ENCODE data around the gene CREBBP.
"Not testable (repeated sequence)": the region's sequence is repeated elsewhere in the genome, so short reads cannot be mapped to it uniquely, and the experiment has no call there.

The CREBBP gene

GRCh38 chr16:3880623-3881498 is at the start of gene CREBBP:
CREBBP (minus strand) TSS chr16:3880713; CDS start chr16:3879916, 797 bp downstream.
- FAIRE-seq: no peak

DNA sequence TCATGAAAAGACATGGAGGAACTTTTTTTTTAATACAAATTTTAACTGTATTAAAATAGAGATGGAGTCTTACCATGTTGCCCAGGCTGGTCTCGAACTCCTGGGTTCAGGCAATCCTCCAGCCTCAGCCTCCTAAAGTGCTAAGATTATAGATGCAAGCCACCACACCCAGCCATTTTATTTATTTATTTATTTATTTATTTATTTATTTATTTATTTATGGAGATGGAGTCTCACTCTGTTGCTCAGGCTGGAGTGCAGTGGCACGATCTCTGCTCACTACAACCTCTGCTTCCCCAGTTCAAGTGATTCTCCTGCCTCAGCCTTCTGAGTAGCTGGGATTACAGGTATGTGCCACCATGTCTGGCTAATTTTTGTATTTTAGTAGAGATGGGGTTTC is 46.6 kb upstream of the CREBBP start:
- FAIRE-seq: not testable (repeated sequence)

- no peak for FAIRE-seq
Measured at GRCh38 chr16:3924763-3925162, 44.2 kb upstream of the CREBBP start.

GRCh38 chr16:3922241-3922640 is 41.7 kb upstream of the CREBBP start:
- FAIRE-seq: no peak

DNA sequence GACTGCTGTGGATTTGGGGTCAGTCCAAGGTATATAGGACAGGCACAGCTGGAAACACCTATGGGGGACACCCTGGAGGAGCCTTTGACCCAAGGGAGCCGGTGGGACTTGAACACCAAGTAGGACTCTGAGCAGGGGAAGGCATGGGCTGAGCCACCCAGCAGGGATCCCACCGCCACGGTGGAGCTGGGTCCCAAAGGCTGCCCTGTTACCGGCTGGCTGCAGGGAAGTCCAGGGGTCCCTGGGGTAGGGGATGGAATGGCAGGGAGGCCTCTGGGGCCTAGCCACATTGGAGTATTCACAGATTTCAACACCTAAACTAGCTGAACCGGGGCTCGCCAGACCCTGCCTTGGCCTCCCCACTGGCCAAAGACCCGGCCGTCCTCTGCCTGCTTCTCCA is 39.7 kb upstream of the CREBBP start:
- FAIRE-seq: no peak

DNA sequence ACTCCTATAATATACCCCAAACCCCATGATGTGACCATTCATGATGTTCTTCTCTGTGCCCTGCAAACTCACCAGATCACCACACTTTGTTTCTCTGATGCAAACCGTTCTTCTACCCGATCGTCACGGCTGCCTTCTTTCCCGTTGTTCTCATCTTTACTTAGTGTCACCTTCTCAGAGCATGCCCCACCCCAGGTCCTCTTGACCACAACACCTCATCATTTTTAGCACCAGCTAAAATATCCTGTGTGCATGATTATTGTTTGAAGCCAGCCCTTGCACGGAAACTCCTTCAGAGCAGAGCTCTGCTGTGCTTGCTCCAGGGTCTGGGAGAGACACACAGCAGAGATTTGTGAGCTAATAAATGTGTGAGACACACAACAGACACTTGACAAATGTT is 38.9 kb upstream of the CREBBP start:
- FAIRE-seq: no peak

DNA sequence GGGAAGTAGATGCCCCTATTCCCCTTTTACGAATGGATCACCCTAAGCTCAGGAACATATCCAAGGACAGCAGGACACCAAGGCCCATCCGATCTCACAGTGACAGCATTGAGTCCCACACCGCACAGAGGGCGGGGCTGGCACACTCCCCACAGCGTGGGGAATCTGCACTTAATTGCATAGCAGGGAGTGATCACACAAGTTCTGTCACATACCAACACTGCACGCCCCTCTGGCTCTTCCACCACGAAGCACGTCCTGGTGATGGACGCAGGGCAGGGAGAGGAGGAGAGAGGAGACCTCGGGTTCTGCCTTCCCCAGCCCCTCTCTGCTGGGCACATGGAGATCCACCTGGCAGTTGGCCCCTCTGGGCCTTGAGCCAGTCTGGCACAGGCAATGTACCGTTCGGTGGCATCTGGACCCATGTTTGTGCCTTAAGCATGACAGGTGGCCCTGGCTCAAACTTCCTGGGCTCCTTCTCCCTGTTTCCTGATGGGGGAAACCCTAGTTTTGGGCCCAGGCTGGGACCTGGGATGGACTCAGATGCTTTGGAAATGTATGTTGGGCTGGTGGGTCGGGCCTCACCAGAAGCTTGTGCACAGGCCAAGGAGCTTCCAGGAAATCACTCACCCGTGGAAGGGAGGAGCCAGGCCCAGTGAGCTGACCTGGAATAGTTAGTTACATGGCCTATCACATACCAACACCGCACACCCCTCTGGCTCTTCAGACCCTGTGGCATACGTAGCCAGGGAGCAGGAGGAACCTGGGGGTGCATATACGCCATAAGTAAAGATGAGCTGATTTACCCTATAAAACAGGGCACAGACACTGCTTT is 35.1 kb upstream of the CREBBP start:
- FAIRE-seq: no peak

- no peak for FAIRE-seq
Measured at GRCh38 chr16:3912897-3913296, 32.4 kb upstream of the CREBBP start.

DNA sequence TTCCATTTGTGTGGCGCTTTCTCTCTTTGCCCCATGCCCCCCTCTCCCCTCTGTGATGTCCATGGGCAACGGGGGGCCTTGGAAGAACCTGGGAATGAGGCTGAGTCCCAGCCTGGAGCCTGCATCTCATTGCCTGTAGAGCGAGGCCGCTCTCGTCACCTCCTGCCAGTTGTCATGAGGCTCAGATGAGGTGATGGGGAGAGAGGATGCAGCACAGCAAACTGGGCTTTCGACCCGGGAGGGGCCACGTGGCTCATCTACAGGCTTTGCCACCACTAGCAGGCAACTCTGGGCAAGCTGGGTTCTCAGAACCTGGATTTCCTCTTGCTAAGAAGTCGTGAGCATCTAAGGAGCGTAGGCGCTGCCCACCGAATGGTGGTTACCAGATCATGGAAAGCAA is 31.9 kb upstream of the CREBBP start:
- no peak for FAIRE-seq

GRCh38 chr16:3911741-3912140 is 31.2 kb upstream of the CREBBP start:
- not testable (repeated sequence) for FAIRE-seq

DNA sequence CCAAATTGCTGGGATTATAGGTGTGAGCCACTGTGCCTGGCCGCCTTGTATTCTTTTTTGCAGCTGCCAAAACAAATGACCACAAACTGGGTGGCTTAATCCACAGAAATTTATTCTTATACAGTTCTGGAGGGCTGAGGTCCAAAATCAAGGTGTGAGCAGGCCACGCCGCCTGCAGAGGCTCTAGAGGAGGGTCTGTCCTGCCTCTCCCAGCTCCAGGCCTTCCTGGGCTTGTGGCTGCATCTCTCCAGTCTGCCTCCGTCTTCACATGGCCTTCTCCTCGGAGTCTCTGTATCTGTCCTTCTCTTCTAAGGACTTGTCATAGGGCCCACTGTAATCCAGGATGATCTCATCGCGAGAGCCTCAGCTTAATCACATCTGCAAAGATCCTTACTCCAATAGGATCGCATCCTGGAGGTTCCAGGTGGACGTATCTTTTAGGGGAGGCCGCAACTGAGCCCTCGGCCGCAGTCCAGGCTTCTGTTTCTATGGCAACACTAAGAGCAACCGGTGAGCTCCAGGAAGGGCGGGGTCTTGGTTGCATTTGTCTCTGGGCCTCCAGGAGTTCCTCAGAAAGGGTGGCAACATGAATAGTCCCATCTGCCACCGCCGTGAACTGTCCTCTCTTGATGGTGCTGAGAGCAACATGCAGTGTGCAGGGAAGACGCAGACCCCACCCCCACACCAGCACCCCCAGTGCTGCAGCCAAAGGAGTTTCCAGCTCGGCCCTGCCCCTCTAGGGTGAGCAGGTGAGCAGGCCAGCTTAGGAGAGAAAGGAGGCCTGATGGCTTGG is 29.5 kb upstream of the CREBBP start:
- no peak for FAIRE-seq

GRCh38 chr16:3908951-3909437 is 28.5 kb upstream of the CREBBP start:
- no peak for FAIRE-seq

GRCh38 chr16:3907586-3907985 is 27.1 kb upstream of the CREBBP start:
- no peak for FAIRE-seq

GRCh38 chr16:3906363-3906762 is 25.9 kb upstream of the CREBBP start:
- FAIRE-seq: no peak

DNA sequence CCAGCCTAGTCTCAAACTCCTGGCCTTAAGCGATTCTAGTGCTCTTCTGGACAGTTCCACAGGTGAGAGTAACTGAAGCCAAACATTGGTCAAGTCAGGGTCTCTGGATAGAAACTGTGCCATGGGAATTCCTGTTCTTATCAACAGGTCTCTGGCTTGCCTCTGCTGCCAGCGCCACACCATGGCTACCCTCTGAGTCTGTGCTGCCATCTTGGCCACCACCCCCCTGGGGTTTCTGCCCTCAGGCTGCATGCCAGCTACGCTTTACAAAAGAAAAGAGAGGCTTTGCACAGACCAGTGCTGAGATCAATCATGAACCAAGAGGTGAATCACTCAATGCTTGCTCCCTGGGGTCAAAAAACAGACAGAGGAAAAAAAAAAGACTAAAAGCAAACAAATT is 24.4 kb upstream of the CREBBP start:
- FAIRE-seq: no peak

DNA sequence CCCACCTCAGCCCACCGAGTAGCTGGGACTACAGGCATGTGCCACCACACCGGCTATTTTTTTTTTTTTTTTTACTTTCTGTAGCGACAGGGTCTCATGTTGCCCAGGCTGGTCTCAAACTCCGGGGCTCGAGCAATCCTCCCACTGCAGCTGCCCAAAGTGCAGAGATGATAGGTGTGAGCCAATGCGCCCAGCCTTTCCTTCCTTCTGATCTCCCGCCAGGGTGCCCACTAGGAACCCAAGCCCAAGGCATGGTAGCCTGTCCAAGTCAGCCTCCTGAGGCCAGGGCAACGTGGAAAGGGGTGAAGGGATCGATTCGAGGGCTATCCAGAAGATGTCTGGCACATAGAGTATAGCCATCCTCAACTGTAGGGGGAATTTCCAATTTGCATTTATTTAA is 9.6 kb upstream of the CREBBP start:
- no peak for FAIRE-seq

- no peak for FAIRE-seq
Measured at GRCh38 chr16:3889059-3889458, 8.5 kb upstream of the CREBBP start.

DNA sequence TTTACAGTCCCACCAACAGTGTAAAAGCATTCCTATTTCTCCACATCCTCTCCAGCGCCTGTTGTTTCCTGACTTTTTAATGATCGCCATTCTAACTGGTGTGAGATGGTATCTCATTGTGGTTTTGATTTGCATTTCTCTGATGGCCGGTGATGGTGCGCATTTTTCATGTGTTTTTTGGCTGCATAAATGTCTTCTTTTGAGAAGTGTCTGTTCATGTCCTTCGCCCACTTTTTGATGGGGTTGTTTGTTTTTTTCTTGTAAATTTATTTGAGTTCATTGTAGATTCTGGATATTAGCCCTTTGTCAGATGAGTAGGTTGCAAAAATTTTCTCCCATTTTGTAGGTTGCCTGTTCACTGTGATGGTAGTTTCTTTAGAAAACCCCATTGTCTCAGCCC is 5.5 kb upstream of the CREBBP start:
- not testable (repeated sequence) for FAIRE-seq

DNA sequence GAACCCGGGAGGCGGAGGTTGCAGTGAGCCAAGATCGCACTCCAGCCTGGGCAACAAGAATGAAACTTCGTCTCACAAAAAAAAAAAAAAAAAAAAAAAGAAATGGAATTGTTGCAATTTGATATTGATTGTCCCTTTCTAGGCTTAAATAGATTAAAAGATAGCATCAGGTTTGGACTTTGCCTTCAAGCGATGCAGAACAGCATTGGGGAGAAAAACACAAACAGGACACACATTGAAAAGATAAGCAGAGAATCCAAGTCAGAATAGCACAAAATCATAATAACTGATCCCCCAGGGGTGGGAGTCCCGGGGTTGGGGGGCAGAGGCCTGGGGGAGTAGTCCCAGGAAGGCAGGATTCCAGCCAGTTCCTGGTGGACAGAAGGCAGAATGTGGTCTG is 3.9 kb upstream of the CREBBP start:
- no peak for FAIRE-seq

DNA sequence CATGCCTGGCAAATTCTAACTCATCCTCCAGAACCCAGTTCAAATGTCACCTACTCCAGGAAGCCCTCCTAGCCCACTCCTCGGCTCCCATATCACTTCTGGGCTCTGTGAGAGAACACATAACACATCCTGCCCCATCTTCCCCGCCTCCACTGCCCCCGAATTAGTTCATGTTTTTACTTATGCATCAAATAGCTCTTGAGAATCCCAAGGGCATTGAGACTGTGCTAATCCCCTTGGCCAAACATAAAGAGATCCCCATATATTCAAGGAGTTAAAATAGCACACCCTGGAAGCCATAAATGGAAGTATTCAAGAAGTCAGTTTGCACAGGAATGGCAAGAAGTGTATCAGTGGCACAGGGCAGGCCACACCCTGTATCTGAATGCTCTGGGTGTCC is 2.0 kb upstream of the CREBBP start:
- FAIRE-seq: no peak

- FAIRE-seq: no peak
Measured at GRCh38 chr16:3881499-3881990, 1.0 kb upstream of the CREBBP start.

GRCh38 chr16:3879887-3880564 is 487 bp downstream of the CREBBP start:
- FAIRE-seq: no peak
